Stimulated activated CD8-positive, alpha-beta memory T cell treated with anti-CD3 and anti-CD28 coated beads, Interleukin-7, amount 100 ng/mL, for 1 hour (primary cell): Measurements from ENCODE around the gene CTNND1.
"Not testable (repeated sequence)": the region's sequence is repeated elsewhere in the genome, so short reads cannot be mapped to it uniquely, and the experiment has no call there.

ENCODE experiments used
- DNase-seq, 2 donors: peaks; one replicate each; pipeline ENCODE4 v3.0.0-alpha.2; 2020; ENCODE audit warnings: low read depth in 2 of 2

Gene CTNND1

DNA sequence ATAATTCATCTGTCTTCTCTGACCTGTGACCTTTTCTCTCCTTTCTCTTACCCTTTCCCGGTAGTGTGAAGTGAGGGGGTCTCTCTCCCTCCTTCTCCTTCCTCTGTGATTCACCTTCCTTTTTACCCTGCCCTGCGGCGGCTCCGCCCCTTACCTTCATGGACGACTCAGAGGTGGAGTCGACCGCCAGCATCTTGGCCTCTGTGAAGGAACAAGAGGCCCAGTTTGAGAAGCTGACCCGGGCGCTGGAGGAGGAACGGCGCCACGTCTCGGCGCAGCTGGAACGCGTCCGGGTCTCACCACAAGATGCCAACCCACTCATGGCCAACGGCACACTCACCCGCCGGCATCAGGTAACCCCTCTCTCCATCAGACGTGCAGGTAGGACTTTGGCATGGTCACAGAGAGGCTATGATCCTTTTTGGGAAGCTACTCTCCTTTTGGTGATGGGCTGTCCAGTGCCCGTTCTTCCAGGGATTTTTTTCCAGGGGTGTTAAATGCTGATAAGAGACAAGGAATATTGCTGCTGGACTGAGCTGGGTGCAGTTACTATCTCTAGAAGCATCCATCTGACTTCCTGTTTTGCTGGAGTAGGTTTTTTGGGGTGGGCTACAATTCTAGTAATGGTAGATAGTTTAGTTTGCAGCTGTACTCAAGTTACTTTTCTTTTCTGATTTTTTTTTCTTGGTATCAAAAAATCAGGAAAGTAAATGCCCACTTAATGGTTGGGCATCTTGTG, 29.9 kb downstream of the CTNND1 start:
- DNase-seq: no peak

DNA sequence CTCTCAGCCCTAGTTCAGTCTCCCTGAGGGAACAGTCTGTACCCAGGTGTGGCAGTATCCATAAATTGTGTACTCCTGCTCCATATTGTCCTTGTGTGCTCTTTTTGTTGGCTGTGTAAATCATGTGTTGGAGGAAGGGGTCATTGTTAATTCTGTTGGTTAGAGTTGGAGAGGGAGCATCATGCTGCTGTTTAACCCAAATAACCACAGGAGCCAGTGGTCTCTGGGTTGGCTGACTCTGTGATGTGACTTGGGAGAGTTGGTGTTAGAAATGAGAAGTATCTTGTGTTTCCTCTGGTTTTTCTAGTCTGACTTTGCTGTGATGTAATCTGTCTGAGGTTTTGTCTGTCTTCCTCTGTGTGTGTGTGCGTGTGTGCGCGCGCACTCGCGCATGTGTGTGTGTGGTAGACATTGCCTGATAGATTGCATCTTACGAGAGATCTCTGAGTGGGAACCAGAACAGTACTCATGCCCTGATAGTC, 30.5 kb downstream of the CTNND1 start:
- peak; percentile 66 to 70 for DNase-seq

DNA sequence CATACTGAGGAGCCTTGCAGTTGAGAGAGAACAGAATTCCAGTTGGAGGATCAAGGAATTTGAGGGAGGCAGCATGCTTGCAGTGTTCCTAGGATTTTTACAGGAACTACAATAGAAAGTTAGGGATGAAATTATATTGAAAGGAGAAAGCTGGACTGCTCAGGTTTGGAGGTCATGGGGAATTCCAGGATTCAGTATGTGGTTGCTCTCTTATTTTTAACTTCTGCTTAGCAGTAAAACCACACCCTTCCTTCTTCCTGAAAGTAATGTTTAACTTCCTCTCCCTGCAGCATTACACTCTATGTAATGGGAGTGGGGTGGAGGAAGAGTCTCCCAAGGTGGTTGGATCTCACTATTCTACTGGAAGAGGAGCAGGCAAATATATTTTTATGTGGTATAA, 31.3 kb downstream of the CTNND1 start:
- no peak for DNase-seq

DNA sequence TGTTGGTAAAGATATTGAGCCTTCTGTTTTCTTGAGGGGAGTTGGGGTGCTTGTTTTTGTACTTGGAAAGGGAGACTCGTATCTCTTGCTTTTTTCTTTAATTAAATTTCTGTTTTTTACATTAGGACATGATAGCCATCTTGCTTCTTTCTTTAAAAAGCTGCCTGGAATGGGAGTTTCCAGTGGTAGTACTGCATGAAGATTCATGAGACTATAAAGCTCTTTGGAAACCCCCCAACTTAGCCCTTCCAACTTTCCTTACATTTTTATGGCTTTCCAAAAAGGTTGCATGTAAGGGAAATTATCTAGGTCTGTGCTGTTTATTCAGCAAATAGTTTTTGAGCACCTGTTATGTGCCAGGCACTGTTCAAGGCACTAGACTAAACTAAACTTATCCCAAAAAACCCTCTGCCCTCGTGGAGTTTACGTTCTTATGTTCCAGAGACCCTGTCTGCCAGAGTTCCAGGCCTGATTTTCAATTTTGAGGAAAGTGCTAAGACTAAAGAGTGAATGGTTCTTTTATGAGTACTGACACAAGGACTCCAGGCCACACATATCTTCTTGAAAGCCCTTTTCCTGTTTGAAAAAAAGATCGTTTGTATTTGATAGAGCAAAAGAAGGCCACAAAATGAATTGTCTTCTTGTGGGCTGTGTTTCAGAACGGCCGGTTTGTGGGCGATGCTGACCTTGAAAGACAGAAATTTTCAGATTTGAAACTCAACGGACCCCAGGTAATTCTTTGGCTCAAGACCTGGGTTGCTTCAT, 31.9 kb downstream of the CTNND1 start:
- no peak for DNase-seq

DNA sequence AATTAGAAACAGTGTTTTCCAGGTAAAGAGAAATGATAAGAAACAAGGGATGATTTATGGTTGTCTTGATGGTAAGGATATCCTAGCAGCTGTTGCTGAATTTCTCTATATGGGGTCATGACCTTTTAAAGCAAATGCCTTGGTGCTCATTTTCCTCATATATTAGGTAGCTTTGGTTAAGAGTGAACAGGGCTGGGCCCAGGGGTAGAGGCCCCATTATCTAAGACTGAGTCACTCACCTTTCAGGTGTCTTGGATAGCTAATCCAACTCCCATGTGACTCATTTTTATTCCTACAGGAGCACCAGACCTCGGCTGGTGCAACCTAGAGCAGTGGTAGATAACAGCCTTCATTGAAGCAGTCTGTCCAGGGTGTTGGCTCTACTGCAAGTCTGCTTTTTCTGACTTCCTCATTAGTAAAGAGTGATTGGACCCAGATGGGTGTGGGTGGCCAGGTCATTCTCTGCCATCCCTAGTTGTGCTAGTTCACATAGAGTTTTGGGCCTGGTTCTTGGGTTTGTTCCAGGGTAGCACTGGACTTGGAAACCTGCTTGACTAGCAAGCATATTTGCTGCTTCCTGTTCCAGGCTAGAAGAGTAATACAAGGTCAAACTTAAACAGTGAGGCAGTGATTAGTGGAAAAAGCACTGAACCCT, 37.4 kb downstream of the CTNND1 start:
- DNase-seq: no peak

DNA sequence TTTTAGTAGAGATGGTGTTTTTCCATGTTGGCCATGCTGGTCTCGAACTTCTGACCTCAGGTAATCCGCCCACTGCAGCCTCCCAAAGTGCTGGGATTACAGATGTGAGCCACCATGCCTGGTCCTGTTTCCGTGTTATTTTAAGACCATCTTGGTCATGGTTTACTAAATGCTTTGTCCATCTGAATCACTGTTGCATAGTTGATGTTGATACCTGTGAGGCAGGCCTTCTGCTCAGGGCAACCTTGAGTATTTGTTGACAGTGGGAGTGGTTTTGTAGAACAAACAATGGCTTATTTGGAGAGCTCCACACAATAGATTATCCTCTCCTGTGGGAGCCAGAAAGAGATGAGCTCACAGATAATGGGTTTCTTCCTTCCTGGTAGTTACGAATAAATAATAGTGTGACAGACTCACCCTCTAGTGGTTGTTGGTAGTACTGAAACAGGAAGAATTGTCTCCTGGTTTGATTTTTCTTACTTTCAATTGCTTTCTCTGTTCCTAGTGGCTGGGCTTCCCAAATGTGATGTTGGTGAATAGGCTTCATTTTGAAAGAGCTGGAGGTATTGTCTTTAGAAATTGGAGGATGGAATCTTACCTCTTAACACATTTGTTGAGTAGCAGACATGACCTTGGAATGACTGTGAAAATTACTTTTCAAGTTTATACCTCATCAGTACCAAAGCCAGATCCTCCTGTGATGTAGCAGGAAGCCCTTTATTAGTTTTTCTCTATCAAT, 39.0 kb downstream of the CTNND1 start:
- no peak for DNase-seq

DNA sequence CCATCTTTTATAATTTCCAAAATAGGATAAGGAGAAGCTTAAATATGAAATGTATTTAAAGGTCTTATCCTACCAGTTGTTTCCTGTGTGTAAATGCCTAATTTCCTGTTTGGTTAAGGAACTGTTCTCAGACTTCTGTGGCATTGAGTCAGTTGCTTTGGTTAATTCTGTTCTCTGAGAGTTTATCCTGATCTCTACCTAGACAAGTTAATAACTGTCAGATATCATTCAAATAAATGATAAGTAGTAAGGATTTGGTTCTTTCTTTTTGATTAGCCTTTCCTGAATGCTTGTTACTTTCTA, 39.5 kb downstream of the CTNND1 start:
- DNase-seq: no peak

DNA sequence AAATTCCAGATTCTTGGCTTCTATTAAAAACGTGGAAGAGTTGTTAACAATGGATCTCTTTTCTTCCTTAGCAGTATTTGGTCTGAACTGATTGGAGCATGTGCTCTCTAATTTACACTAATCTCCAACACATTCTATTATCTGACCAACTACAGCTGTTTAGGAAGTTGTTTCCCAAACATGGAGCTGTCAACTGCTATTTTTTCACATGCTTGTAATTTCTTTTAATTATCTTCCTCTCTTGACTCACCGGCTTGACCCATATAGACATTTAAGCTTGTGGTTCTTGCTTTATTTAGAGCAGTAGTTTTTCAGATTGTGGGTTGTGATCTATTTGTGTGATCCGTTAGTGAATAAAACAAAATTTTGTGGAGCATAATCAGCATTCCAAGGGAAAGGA, 40.8 kb downstream of the CTNND1 start:
- DNase-seq: no peak

DNA sequence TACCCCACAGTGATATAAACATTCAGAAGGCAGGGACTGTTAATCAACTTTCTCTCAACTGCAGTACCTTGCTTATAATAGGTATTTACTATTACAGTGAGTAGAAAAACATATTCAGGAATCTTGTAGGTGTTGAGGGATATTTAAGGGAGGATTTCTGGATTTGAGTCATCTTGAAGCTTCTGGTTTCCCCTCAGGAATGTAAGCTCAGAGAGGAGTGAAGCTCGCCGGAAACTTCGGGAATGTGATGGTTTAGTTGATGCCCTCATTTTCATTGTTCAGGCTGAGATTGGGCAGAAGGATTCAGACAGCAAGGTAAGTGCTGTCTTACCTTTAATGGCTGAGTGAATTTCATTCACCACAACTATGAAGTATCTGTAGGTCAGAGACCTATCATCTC, 42.9 kb downstream of the CTNND1 start:
- DNase-seq: no peak

DNA sequence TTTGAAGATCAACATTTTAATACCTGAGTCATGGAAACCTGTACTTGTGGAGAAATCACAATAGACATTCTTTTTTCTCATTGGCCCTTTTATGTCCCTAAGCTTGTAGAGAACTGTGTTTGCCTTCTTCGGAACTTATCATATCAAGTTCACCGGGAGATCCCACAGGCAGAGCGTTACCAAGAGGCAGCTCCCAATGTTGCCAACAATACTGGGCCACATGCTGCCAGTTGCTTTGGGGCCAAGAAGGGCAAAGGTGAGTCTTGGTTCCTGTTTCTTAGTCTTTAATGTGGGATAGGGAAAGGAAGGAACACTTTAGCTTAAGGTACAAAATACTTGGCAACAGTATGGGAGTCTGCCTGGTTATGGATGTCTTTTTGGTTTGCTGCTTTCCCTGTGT, 44.2 kb downstream of the CTNND1 start:
- no peak for DNase-seq

DNA sequence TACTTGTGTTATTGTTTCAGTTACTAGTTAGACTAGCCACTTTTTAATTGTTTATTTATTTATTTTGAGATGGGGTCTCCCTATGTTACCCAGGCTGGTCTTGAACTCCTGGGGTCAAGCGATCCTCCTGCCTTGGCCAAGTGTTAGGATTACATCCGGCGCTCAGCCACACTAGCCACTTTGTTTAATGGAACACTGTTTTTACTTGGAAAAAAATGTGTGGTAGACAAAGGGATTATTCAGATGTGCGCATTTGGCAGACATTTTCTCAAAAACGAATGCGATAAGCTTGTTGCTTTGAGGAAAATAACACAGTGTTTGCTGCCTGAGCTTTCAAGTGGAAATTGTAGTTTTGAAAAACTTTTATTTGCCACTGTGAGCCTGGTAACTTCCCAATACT, 51.0 kb downstream of the CTNND1 start:
- no peak for DNase-seq

DNA sequence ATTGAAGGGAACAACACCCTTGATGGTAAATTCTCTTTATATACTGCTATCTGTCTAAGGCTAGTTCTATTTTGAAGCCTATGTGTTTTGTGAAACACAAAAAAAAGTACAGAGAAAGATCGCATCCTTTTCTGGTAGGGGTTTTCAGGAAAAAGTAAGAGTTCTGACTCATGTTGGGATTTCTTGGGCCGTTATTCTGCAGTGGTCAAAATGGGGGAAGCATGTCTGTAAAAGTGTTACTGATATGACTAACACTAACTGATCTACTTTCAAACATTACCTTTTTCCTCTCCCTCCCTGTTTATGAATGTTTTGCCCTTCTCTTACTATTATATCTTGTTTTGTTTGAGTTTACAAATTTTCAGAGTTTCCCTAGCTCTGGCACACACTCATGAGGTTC, 53.9 kb downstream of the CTNND1 start:
- DNase-seq: no peak

DNA sequence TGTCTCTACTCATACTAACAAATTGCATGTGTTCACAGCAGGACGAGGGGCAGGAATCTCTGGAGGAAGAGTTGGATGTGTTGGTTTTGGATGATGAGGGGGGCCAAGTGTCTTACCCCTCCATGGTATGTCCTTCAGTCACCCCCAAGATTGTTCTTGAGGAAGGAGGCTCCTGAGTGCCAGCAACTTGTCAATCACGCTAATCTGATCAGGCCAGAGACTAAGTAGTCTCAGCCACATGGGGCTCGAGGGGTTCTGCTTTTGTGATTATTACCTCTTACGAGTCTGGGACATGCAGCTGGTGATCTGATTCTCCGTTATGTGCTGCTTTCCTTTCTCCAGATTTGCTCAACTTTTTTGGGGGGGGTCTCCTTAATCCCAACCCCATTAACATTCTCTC, 54.3 kb downstream of the CTNND1 start:
- DNase-seq: no peak

DNA sequence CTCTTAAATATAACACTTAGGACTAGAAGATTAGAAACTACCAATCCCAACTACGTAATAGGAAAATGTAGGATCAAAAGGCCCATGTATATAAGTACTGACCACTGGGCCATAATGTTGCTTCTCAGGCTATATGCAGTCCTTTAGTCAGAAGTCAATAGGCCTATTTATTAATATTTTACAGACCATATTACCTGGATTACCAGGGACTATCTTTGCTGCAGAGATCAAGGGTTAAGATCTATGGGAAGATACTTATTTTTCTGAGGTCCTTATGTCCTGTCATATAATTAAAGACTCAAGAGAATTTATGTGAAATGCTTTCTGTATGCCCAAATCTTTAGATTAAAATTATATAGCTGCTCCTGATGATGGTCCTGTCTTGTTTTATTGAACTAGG, 57.2 kb downstream of the CTNND1 start:
- no peak for DNase-seq

DNA sequence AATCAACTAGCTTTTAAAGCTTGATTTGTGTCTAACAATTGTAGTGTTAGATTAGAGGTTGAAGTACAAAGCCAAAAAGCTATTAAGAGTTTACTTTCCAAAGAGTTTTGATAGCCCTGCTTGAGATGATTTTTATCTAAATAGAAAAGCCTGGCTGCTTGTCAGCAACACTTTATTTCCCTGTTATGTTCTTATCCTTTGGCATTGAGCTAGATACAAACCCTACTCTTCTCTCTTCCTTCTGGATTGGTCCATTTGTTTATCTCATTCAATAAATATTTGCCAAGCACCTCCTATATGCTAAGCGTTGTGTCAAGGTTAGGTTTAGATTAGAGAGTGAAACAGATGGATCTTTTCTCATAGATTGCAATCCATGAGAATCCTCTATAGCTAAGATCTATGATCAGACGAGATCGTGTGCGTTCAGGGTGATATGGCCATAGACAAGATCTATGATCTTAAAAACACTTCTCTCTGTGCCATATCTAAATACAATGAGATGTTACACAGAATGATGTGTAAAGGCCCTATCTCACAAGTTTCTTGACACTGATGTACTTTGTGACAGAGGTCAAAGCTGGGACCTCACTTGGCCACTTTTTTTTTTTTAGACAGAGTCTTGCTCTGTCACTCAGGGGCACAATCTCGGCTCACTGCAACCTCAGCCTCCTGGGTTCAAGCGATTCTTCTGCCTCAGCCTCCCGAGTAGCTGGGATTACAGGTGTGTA, 57.8 kb downstream of the CTNND1 start:
- no peak for DNase-seq

DNA sequence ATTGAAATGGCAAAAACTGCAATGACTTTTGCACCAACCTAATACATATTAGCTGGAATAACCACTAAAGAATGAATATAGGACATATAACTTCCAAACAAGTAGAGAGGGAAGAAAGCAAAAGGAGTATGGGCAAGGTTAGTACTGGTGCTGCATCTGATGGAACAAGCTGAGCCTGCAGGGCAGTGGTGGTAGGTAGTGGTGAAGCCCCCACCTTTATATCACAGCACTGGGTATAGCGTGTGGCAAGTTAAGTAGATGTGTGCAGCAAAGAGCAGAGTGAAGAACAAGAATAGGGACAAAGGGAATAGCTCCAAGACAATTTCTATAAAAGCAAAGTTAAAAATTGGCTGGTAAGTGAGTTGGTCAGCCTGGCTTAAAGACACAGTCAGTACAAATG, 62.3 kb downstream of the CTNND1 start:
- no peak for DNase-seq

DNA sequence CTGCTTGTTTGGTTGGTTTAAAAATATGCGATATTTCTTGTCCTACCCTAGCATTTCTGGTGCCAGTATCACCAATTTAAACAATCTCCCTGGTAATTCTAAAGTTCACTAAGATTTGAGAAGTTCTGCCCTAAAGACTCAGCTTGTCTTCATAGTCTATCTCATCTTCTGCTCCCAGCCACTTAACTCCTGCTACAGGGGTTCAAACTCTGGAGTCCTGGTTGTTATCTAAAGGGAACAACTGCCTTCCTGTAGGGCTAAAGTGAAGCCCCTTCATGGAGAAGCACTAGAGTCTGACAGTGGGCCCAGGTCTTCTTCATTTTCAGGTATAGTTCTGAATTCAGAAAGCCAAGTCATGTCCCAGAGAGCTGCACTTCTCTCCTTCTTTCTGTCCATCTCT, 73.2 kb downstream of the CTNND1 start:
- DNase-seq: no peak

DNA sequence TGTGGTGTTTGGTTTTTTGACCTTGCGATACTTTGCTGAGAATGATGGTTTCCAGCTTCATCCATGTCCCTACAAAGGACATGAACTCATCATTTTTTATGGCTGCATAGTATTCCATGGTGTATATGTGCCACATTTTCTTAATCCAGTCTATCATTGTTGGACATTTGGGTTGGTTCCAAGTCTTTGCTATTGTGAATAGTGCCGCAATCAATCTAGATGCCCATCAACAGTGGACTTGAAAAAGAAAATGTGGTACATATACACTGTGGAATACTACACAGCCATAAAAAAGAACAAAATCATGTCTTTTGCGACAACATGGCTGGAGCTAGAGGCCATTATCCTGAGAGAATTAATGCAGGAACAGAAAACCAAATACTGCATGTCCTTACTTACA, 77.0 kb downstream of the CTNND1 start:
- DNase-seq: not testable (repeated sequence)

DNA sequence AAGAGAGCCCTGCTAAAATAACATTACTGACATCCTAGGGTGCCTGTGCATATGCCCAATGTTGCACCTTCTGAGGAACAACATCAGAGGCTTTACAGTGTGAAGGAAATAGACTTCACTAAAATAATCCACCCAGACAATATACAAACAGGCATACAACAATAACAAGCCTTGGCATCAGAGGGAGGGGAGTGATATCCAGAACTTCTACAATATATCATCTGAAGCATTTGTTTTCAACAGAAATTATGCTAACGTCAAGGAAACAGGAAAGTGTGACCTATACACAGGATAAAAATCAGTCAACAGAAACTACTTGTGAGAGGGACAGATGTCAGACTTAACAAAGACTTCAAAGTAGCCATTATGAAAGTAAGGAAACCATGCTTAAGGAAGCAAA, 81.3 kb downstream of the CTNND1 start:
- DNase-seq: no peak

DNA sequence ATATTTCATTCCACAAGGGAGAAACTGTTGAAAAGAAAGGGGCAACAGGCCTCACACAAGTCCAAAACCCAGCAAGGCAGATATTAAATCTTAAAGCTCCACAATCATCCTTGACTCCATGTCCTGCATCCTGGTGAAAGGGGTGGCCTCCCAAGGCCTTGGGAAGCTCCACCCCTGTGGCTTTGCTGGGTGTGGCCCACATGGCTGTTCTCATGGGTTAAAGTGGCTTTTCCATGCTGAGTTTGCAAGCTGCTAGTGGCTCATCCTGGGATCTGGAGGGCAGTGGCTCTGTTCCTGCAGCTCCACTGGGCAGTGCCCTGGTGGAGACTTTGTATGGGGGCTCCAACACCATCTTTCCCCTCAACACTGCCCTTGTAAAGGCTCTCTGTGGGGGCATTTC, 106.4 kb downstream of the CTNND1 start:
- no peak for DNase-seq

DNA sequence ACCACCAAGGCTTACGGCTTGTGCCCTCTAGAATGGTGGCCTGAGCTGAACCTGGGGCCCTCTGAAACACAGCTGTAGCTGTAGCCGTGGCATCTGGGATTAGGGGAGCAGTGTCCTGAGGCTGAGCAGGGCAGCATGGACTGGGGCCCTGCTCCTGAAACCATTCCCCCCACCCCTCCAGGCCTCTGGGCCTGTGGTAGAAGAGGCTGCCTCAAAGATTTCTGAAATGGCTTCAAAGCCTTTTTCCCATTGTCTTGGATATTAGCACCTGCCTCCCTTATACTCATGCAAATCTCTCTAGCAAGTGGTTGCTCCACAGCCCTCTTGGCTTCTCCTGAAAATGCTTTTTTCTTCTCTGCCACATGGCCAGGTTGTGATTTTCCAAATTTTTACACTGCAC, 106.9 kb downstream of the CTNND1 start:
- DNase-seq: no peak
